NB4 (cell line): ENCODE measurements around the gene RSRC1.

Source experiments
- DNase-seq: peaks from one replicate; pipeline ENCODE4 v3.0.0; 2010; ENCODE audit warnings: low read depth
- H3K4me3 ChIP-seq: one replicate; pipeline ENCODE4 v1.5.1; 2011; ENCODE audit warnings: mild to moderate bottlenecking, low read depth, low read length, moderate library complexity
- MAX ChIP-seq: IDR thresholded peaks from 2 replicates; pipeline ENCODE4 v1.6.1; 2011; ENCODE audit warnings: low read depth, low read length
- MYC ChIP-seq: IDR thresholded peaks from 2 replicates; pipeline ENCODE4 v1.6.1; 2011; ENCODE audit warnings: low read depth, low read length
- POLR2A ChIP-seq: IDR thresholded peaks from 2 replicates; pipeline ENCODE4 v1.6.1; 2011; ENCODE audit warnings: mild to moderate bottlenecking; ENCODE audit not compliant: insufficient read length; ENCODE audit errors: extremely low read depth
- TF ChIP-seq, protein P1 (sequence below): IDR thresholded peaks from one replicate; pipeline ENCODE4 v1.5.1; 2012; ENCODE audit warnings: low read depth, low read length

The RSRC1 gene

DNA sequence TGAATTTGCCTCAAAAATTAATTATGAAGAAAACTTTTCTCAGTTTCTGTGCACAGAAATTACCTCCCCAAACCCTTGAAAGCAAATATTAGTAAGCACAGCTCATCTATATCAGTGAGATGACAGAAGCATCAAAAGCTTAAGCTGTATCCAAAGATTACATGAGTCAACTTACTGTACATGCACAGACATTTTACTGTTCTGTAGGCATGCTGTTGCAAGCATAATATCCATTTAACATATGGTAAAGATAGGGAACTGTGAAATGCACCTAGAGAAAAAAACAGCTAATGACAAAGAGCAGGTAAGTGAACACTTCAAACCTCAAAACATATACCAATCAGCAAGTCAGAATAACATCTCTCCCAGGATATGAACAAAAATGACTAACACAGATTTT, 24.5 kb upstream of the RSRC1 start:
- TF ChIP-seq MAX: no peak
- TF ChIP-seq POLR2A: no peak
- TF ChIP-seq, protein P1, sequence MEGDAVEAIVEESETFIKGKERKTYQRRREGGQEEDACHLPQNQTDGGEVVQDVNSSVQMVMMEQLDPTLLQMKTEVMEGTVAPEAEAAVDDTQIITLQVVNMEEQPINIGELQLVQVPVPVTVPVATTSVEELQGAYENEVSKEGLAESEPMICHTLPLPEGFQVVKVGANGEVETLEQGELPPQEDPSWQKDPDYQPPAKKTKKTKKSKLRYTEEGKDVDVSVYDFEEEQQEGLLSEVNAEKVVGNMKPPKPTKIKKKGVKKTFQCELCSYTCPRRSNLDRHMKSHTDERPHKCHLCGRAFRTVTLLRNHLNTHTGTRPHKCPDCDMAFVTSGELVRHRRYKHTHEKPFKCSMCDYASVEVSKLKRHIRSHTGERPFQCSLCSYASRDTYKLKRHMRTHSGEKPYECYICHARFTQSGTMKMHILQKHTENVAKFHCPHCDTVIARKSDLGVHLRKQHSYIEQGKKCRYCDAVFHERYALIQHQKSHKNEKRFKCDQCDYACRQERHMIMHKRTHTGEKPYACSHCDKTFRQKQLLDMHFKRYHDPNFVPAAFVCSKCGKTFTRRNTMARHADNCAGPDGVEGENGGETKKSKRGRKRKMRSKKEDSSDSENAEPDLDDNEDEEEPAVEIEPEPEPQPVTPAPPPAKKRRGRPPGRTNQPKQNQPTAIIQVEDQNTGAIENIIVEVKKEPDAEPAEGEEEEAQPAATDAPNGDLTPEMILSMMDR: no peak
- no peak for TF ChIP-seq MYC
- H3K4me3 ChIP-seq: no peak overlapping the region
- no peak for DNase-seq

DNA sequence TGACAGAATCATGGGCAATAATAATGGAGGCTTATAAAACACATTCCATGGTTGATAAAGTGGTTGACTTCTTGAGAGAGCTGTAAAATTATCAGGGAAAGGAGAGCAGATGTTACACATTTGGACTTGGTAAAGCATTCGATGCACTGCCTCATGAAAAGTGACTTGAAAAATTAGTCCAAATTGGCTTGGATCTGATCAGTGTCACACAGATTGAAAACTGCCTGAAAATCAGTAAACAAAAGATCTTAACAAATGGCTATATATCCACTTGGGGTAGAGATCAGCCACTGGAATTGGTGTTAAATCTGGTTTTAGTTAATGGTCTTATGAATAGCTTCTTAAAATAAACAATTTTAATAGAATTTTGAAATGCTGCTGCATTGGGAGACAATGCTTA, 24.0 kb upstream of the RSRC1 start:
- DNase-seq: no peak

GRCh38 chr3:158086361-158086760, 23.5 kb upstream of the RSRC1 start:
- no peak for TF ChIP-seq MAX
- TF ChIP-seq, protein P1: no peak
- no peak for TF ChIP-seq MYC
- TF ChIP-seq POLR2A: no peak
- no peak overlapping the region for H3K4me3 ChIP-seq
- DNase-seq: no peak

More for the DNA sequence above, 24.0 kb upstream of the RSRC1 start:
- no peak for TF ChIP-seq POLR2A
- no peak for TF ChIP-seq MAX
- TF ChIP-seq, protein P1: no peak
- no peak for TF ChIP-seq MYC
- H3K4me3 ChIP-seq: no peak overlapping the region

GRCh38 chr3:158086776-158087175, 23.1 kb upstream of the RSRC1 start:
- TF ChIP-seq MAX: no peak
- TF ChIP-seq, protein P1: no peak
- no peak for TF ChIP-seq MYC
- TF ChIP-seq POLR2A: no peak
- no peak for DNase-seq

DNA sequence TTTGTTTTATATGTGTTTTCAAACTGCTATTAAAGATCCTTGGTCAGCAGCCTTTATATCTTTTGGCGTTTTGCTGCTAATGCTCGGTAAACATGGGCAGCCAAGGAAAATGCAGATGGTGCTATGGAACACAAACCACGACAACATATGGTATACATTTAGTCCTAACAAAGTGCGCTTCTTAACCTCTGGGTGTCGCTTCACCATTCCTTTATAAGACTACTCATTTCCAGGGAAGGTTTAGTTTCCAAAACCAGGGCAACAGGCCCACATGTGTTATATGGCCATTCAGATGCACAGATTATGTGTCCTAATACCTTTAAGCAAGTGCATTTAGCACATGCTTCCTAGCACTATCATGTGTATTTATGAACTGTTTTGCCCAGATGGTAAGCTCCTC, 18.4 kb upstream of the RSRC1 start:
- TF ChIP-seq MAX (no peak), POLR2A (no peak), MYC (no peak)
- TF ChIP-seq, protein P1: no peak

More at GRCh38 chr3:158086776-158087175, 23.1 kb upstream of the RSRC1 start:
- H3K4me3 ChIP-seq: no peak overlapping the region

DNA sequence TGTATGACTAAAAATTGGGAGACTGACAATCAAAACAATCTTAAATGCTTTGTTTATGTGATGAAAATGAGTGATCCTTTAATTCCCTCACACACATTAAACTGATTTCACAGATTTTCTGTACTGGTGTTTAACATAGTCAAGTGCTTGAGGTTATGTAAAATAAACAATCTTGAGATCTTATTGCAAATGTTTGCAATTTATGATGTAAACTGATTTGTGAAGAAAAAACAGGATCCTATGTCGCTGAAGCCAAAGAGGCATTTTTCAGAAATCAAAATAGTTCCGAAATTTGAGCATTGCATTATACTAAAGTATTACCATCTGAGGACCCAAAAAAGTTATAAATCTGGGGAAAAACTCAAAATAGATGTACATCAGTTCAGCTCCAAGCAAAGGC, 16.4 kb upstream of the RSRC1 start:
- no peak overlapping the region for H3K4me3 ChIP-seq
- TF ChIP-seq, protein P1: no peak
- DNase-seq: no peak

More for the DNA sequence above, 18.4 kb upstream of the RSRC1 start:
- no peak overlapping the region for H3K4me3 ChIP-seq
- no peak for DNase-seq
